CD4-positive, CD25-positive, alpha-beta regulatory T cell (primary cell): ENCODE results near the gene TMEM168. TPM values are rescaled to one million over a fixed set of nuclear protein-coding genes. Genes with fewer than 3 reads are reported as not detected.
"Not testable (repeated sequence)": the region's sequence is repeated elsewhere in the genome, so short reads cannot be mapped to it uniquely, and the experiment has no call there.

Source experiments
- ATAC-seq, 2 donors: fragments of 150-1000 bp; cut with Tn5 transposase; one replicate each; pipeline ENCODE4 v1.10.0; 2021; ENCODE audit warnings: low read depth in 2 of 2, moderate number of reproducible peaks in 2 of 2, moderate library complexity in 1 of 2
- DNase-seq, 3 donors: peaks; one replicate each; pipeline versions ENCODE4 v3.0.0 to v3.0.0-alpha.2; 2012 to 2022; ENCODE audit warnings: mixed read lengths in 1 of 3
- H3K27ac ChIP-seq: one replicate; pipeline ENCODE4 v1.7.0; 2013; ENCODE audit warnings: mild to moderate bottlenecking, low read length; ENCODE audit not compliant: insufficient read depth, poor library complexity, severe bottlenecking
- H3K27me3 ChIP-seq: one replicate; pipeline ENCODE4 v1.7.0; 2013; ENCODE audit warnings: low read length; ENCODE audit not compliant: control insufficient read depth, insufficient read depth
- H3K36me3 ChIP-seq: one replicate; pipeline ENCODE4 v1.7.0; 2013; ENCODE audit warnings: mild to moderate bottlenecking, low read length, moderate library complexity; ENCODE audit not compliant: control insufficient read depth, insufficient read depth
- H3K4me1 ChIP-seq: 2 replicates; pipeline ENCODE4 v1.7.0; 2013; ENCODE audit warnings: mild to moderate bottlenecking, low read length; ENCODE audit not compliant: insufficient read depth, control insufficient read depth, poor library complexity, severe bottlenecking
- H3K4me3 ChIP-seq: one replicate; pipeline ENCODE4 v1.7.0; 2013; ENCODE audit warnings: low read depth, mild to moderate bottlenecking, low read length, moderate library complexity
- H3K9me3 ChIP-seq, 2 experiments: 1 replicate in 1 of 2; 2 replicates in 1 of 2; pipeline ENCODE4 v1.7.0; 2013; ENCODE audit warnings: low read length in 2 of 2, mild to moderate bottlenecking in 1 of 2, moderate library complexity in 1 of 2; ENCODE audit not compliant: control insufficient read depth in 2 of 2
- H3K27ac Mint-ChIP-seq, 3 donors: one replicate each; pipeline ENCODE4 v1.8.0; 2020 to 2022; ENCODE audit warnings: mild to moderate bottlenecking in 3 of 3, mixed read lengths in 3 of 3, moderate library complexity in 2 of 3
- H3K27me3 Mint-ChIP-seq: one replicate; pipeline ENCODE4 v1.8.0; 2022; ENCODE audit warnings: mild to moderate bottlenecking, mixed read lengths
- H3K36me3 Mint-ChIP-seq: one replicate; pipeline ENCODE4 v1.8.0; 2020; ENCODE audit warnings: mixed read lengths
- H3K4me1 Mint-ChIP-seq, 4 donors: one replicate each; pipeline ENCODE4 v1.8.0; 2020 to 2022; ENCODE audit warnings: mixed read lengths in 4 of 4, mild to moderate bottlenecking in 1 of 4
- H3K4me3 Mint-ChIP-seq, 4 donors: one replicate each; pipeline ENCODE4 v1.8.0; 2020 to 2022; ENCODE audit warnings: mild to moderate bottlenecking in 4 of 4, mixed read lengths in 4 of 4, moderate library complexity in 3 of 4
- H3K9me3 Mint-ChIP-seq, 7 donors: one replicate each; pipeline ENCODE4 v1.8.0; 2020 to 2022; ENCODE audit warnings: mixed read lengths in 7 of 7, mild to moderate bottlenecking in 3 of 7, moderate library complexity in 2 of 7
- polyA plus RNA-seq, 4 donors: library from polyadenylated mRNA; unstranded; fragments of 300-500 nt; fragmentation: Illumina TruSeq; gene quantifications; one replicate each; pipeline ENCODE4 v1.2.3, GENCODE V29; 2021
- total RNA-seq: library from RNA; stranded (reverse); gene quantifications from one replicate; pipeline ENCODE4 v1.2.3, GENCODE V29; 2022

TMEM168 gene
- total and polyA plus RNA-seq, 5 donors from 2014 or later, result 4.0 to 13.1 (median 8.0) TPM

- ATAC-seq (no peak), DNase-seq (no peak)
- Histone ChIP-seq H3K9me3 (no peaks in the 10 kb centered on the region), H3K36me3 (no peaks in the 10 kb centered on the region), H3K4me1 (no peaks in the 10 kb centered on the region), H3K4me3 (no peak overlapping the region), H3K27me3 (peaks cover 2% of the 10 kb centered on the region), H3K27ac (no peak overlapping the region)
- Mint-ChIP-seq H3K27me3 (peaks cover 4% of the 10 kb centered on the region), H3K4me3 (no peak overlapping the region), H3K4me1 (no peaks in the 10 kb centered on the region), H3K27ac (no peak overlapping the region), H3K36me3 (no peaks in the 10 kb centered on the region), H3K9me3 (peaks cover 0 to 11% (median 4%) of the 10 kb centered on the region in 7 donors)
Measured at GRCh38 chr7:112743811-112744210, 46.4 kb downstream of the TMEM168 start.

GRCh38 chr7:112740667-112741066 lies 49.5 kb downstream of the TMEM168 start:
- Mint-ChIP-seq H3K27me3 (peaks cover 4% of the 10 kb centered on the region), H3K36me3 (no peaks in the 10 kb centered on the region), H3K27ac (no peak overlapping the region), H3K4me1 (no peaks in the 10 kb centered on the region), H3K4me3 (no peak overlapping the region), H3K9me3 (peaks cover 0 to 26% (median 7%) of the 10 kb centered on the region in 7 donors)
- H3K27me3 ChIP-seq, result peaks cover 2% of the 10 kb centered on the region
- no peaks in the 10 kb centered on the region for H3K4me1 ChIP-seq
- H3K27ac ChIP-seq, result no peak overlapping the region
- H3K4me3 ChIP-seq, result no peak overlapping the region
- no peaks in the 10 kb centered on the region for H3K36me3 ChIP-seq
- no peak for ATAC-seq
- DNase-seq, result no peak
- peaks cover 2 to 3% of the 10 kb centered on the region in 2 experiments for H3K9me3 ChIP-seq

GRCh38 chr7:112739436-112740180 lies 50.6 kb downstream of the TMEM168 start:
- Mint-ChIP-seq H3K4me3 (no peak overlapping the region), H3K27ac (no peak overlapping the region), H3K4me1 (no peaks in the 10 kb centered on the region), H3K36me3 (no peaks in the 10 kb centered on the region), H3K9me3 (peaks cover 0 to 31% (median 9%) of the 10 kb centered on the region in 7 donors), H3K27me3 (peaks cover 4% of the 10 kb centered on the region)
- DNase-seq (no peak), ATAC-seq (no peak)
- Histone ChIP-seq H3K27ac (no peak overlapping the region), H3K4me1 (no peaks in the 10 kb centered on the region), H3K4me3 (no peak overlapping the region), H3K27me3 (peaks cover 2% of the 10 kb centered on the region), H3K9me3 (peaks cover 4 to 13% of the 10 kb centered on the region in 2 experiments), H3K36me3 (no peaks in the 10 kb centered on the region)

GRCh38 chr7:112735261-112735660 lies 54.9 kb downstream of the TMEM168 start:
- peak overlapping the region in 1 of 4 donors; percentile 10 for H3K4me3 Mint-ChIP-seq

GRCh38 chr7:112731324-112731723 lies 58.9 kb downstream of the TMEM168 start:
- not testable (repeated sequence) for ATAC-seq, H3K4me3 ChIP-seq, H3K27ac ChIP-seq, H3K27me3 Mint-ChIP-seq, H3K27me3 ChIP-seq, H3K4me1 ChIP-seq, H3K36me3 Mint-ChIP-seq, H3K4me1 Mint-ChIP-seq, DNase-seq, H3K4me3 Mint-ChIP-seq, H3K36me3 ChIP-seq, H3K27ac Mint-ChIP-seq
- peaks cover 30 to 39% of the 10 kb centered on the region in 2 experiments for H3K9me3 ChIP-seq
- peaks cover under 1 to 57% (median 19%) of the 10 kb centered on the region in 7 donors for H3K9me3 Mint-ChIP-seq

More at GRCh38 chr7:112735261-112735660, 54.9 kb downstream of the TMEM168 start:
- Histone ChIP-seq H3K9me3 (peaks cover 14 to 30% of the 10 kb centered on the region in 2 experiments), H3K36me3 (no peaks in the 10 kb centered on the region), H3K27me3 (no peaks in the 10 kb centered on the region), H3K27ac (no peak overlapping the region), H3K4me3 (no peak overlapping the region), H3K4me1 (no peaks in the 10 kb centered on the region)
- Mint-ChIP-seq H3K27me3 (no peaks in the 10 kb centered on the region), H3K9me3 (peaks cover 0 to 58% (median 16%) of the 10 kb centered on the region in 7 donors), H3K27ac (no peak overlapping the region), H3K4me1 (no peaks in the 10 kb centered on the region), H3K36me3 (no peaks in the 10 kb centered on the region)
- no peak for ATAC-seq
- DNase-seq, result no peak

GRCh38 chr7:112726076-112726475 lies 64.1 kb downstream of the TMEM168 start:
- H3K4me1 ChIP-seq, result no peaks in the 10 kb centered on the region
- Mint-ChIP-seq H3K4me3 (no peak overlapping the region), H3K27me3 (no peaks in the 10 kb centered on the region), H3K4me1 (no peaks in the 10 kb centered on the region), H3K36me3 (no peaks in the 10 kb centered on the region), H3K27ac (no peak overlapping the region), H3K9me3 (peaks cover 5 to 19% (median 11%) of the 10 kb centered on the region in 7 donors)
- ATAC-seq (no peak), DNase-seq (no peak)
- no peak overlapping the region for H3K27ac ChIP-seq
- no peaks in the 10 kb centered on the region for H3K27me3 ChIP-seq
- H3K4me3 ChIP-seq, result no peak overlapping the region
- no peaks in the 10 kb centered on the region for H3K36me3 ChIP-seq
- H3K9me3 ChIP-seq, result peaks cover 9 to 18% of the 10 kb centered on the region in 2 experiments

- DNase-seq (no peak), ATAC-seq (no peak)
- Mint-ChIP-seq H3K27me3 (no peaks in the 10 kb centered on the region), H3K27ac (no peak overlapping the region), H3K4me1 (no peaks in the 10 kb centered on the region), H3K4me3 (no peak overlapping the region), H3K36me3 (no peaks in the 10 kb centered on the region), H3K9me3 (peaks cover 0 to 9% (median 5%) of the 10 kb centered on the region in 7 donors)
- no peak overlapping the region for H3K27ac ChIP-seq
- H3K4me3 ChIP-seq, result no peak overlapping the region
- H3K4me1 ChIP-seq, result no peaks in the 10 kb centered on the region
- H3K36me3 ChIP-seq, result no peaks in the 10 kb centered on the region
- H3K27me3 ChIP-seq, result no peaks in the 10 kb centered on the region
- H3K9me3 ChIP-seq, result peaks cover 6 to 7% of the 10 kb centered on the region in 2 experiments
Measured at GRCh38 chr7:112723416-112723815, 66.8 kb downstream of the TMEM168 start.

- no peak for DNase-seq
- Histone ChIP-seq H3K27ac (no peak overlapping the region), H3K27me3 (no peaks in the 10 kb centered on the region), H3K36me3 (no peaks in the 10 kb centered on the region), H3K9me3 (no peaks in the 10 kb centered on the region), H3K4me1 (no peaks in the 10 kb centered on the region), H3K4me3 (no peak overlapping the region)
- no peak overlapping the region for H3K4me3 Mint-ChIP-seq
- H3K27me3 Mint-ChIP-seq, result no peaks in the 10 kb centered on the region
- no peak for ATAC-seq
- H3K27ac Mint-ChIP-seq, result peak overlapping the region in 1 of 3 donors; percentile 27
- H3K4me1 Mint-ChIP-seq, result no peaks in the 10 kb centered on the region
- peaks cover 0 to 8% (median 4%) of the 10 kb centered on the region in 7 donors for H3K9me3 Mint-ChIP-seq
- no peaks in the 10 kb centered on the region for H3K36me3 Mint-ChIP-seq
Measured at GRCh38 chr7:112721366-112721765, 68.8 kb downstream of the TMEM168 start.
